ENCODE results near the gene DDX18. TPM values are rescaled to one million over a fixed set of nuclear protein-coding genes. Genes with fewer than 3 reads are reported as not detected.
A peak's percentile ranks its signal among the peaks of the same experiment; 100 is the strongest.

DDX18 gene
- polyA plus RNA-seq, 1 donor (not counting 4 experiments of a cell fraction or from before 2014, with no cell fraction given), result 73.4 TPM

DNA sequence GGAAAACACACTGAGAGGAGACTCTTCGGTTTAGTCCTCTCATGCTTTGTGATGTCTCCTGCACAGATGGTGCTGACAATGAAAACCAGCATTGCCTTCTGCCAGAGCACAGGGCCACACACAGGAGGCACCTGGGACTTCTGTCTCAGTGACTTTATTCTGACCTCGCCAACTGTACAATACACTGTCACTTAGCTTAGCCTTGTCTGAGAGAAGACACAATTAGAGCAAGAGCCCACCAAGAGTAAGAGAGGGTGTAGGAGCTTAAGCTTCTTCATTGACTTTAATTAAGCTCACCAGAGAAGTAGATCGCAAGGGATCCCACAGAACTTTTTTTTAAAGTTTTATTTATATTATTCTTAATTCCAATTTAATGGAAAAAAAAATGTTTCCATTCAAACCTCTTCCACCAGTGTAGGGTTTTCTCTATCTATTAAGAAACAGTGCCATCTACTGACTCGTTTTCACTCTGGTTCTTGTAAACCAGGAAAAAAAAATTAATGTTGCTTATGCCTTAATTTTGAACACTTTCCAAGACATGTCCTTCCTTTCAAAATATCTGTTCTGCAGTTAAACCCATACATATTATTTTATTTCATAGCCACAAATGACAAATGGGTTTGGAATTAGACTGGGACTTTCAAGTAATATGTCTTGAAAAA, 42.4 kb upstream of the DDX18 start:
- no peak overlapping the region for H3K9ac ChIP-seq (ENCODE audit: control insufficient read depth, extremely low read depth, insufficient read depth, low read length)
- no peaks in the 10 kb centered on the region for H3K4me1 ChIP-seq (ENCODE audit: control insufficient read depth, extremely low read depth, insufficient read depth, low read length)
- no peaks in the 10 kb centered on the region for H3K36me3 ChIP-seq (ENCODE audit: control insufficient read depth in 2 of 2, extremely low read depth in 1 of 2, insufficient read depth in 2 of 2, low read length in 2 of 2)
- FAIRE-seq (no peak), DNase-seq (ENCODE audit: low read depth, low spot score) (no peak)
- H3K9me1 ChIP-seq (ENCODE audit: control insufficient read depth, extremely low read depth, insufficient read depth, low read length), result no peaks in the 10 kb centered on the region
- no peak overlapping the region for H3K4me2 ChIP-seq (ENCODE audit: control insufficient read depth, extremely low read depth, insufficient read depth, low read depth, low read length)
- no peaks in the 10 kb centered on the region for H3K79me2 ChIP-seq (ENCODE audit: control insufficient read depth, insufficient read depth, low read length)
- no peaks in the 10 kb centered on the region for H3K9me3 ChIP-seq (ENCODE audit: control insufficient read depth, low read depth, low read length)
- no peak overlapping the region for H2AFZ ChIP-seq (ENCODE audit: control insufficient read depth, low read length)
- no peaks in the 10 kb centered on the region for H3K27me3 ChIP-seq (ENCODE audit: control insufficient read depth, extremely low read depth, insufficient read depth, low read length)
- H4K20me1 ChIP-seq (ENCODE audit: control insufficient read depth, extremely low read depth, insufficient read depth, low read length), result no peaks in the 10 kb centered on the region
- H3K4me3 ChIP-seq (ENCODE audit: control insufficient read depth in 2 of 3, extremely low read depth in 1 of 3, insufficient read depth in 2 of 3, low read depth in 1 of 3, low read length in 3 of 3), result no peak overlapping the region
- TF ChIP-seq EZH2 (IDR thresholded peaks at IDR 0.05; ENCODE audit: low read length) (no peak), CTCF (optimal IDR thresholded peaks at IDR 0.05 in 1 of 3, IDR thresholded peaks at IDR 0.05 in 1 of 3, conservative IDR thresholded peaks at IDR 0.05 in 1 of 3; ENCODE audit: extremely low read depth in 1 of 3, insufficient read depth in 2 of 3, low read length in 3 of 3) (peak in 2 of 3 experiments; percentile 19 to 24)
- dilution Hi-C loops (cut with MboI; ENCODE audit: extremely low pct_ligation_motif_present, low sequenced_read_pairs), result no loop called here
- no peak overlapping the region for H3K27ac ChIP-seq (ENCODE audit: control insufficient read depth, insufficient read depth, low read length)

GRCh38 chr2:117774716-117775115, 39.8 kb upstream of the DDX18 start:
- no peaks in the 10 kb centered on the region for H3K9me1 ChIP-seq (ENCODE audit: control insufficient read depth, extremely low read depth, insufficient read depth, low read length)
- H3K27ac ChIP-seq (ENCODE audit: control insufficient read depth, insufficient read depth, low read length), result no peak overlapping the region
- TF ChIP-seq CTCF (optimal IDR thresholded peaks at IDR 0.05 in 1 of 3, IDR thresholded peaks at IDR 0.05 in 1 of 3, conservative IDR thresholded peaks at IDR 0.05 in 1 of 3; ENCODE audit: extremely low read depth in 1 of 3, insufficient read depth in 2 of 3, low read length in 3 of 3) (no peak), EZH2 (IDR thresholded peaks at IDR 0.05; ENCODE audit: low read length) (no peak)
- H3K9ac ChIP-seq (ENCODE audit: control insufficient read depth, extremely low read depth, insufficient read depth, low read length), result no peak overlapping the region
- DNase-seq (ENCODE audit: low read depth, low spot score) (no peak), FAIRE-seq (no peak)
- H3K4me1 ChIP-seq (ENCODE audit: control insufficient read depth, extremely low read depth, insufficient read depth, low read length), result no peaks in the 10 kb centered on the region
- no peak overlapping the region for H3K4me3 ChIP-seq (ENCODE audit: control insufficient read depth in 2 of 3, extremely low read depth in 1 of 3, insufficient read depth in 2 of 3, low read depth in 1 of 3, low read length in 3 of 3)
- H4K20me1 ChIP-seq (ENCODE audit: control insufficient read depth, extremely low read depth, insufficient read depth, low read length), result no peaks in the 10 kb centered on the region
- dilution Hi-C loops (cut with MboI; ENCODE audit: extremely low pct_ligation_motif_present, low sequenced_read_pairs), result no loop called here
- no peaks in the 10 kb centered on the region for H3K27me3 ChIP-seq (ENCODE audit: control insufficient read depth, extremely low read depth, insufficient read depth, low read length)
- H3K36me3 ChIP-seq (ENCODE audit: control insufficient read depth in 2 of 2, extremely low read depth in 1 of 2, insufficient read depth in 2 of 2, low read length in 2 of 2), result no peaks in the 10 kb centered on the region
- no peak overlapping the region for H2AFZ ChIP-seq (ENCODE audit: control insufficient read depth, low read length)
- H3K9me3 ChIP-seq (ENCODE audit: control insufficient read depth, low read depth, low read length), result no peaks in the 10 kb centered on the region
- H3K4me2 ChIP-seq (ENCODE audit: control insufficient read depth, extremely low read depth, insufficient read depth, low read depth, low read length), result no peak overlapping the region
- H3K79me2 ChIP-seq (ENCODE audit: control insufficient read depth, insufficient read depth, low read length), result no peaks in the 10 kb centered on the region

Measured in keratinocyte (primary cell).